Glutamatergic neuron (in vitro differentiated cells): ENCODE data around the gene MRPS27. TPM values are rescaled to one million over a fixed set of nuclear protein-coding genes. Genes with fewer than 3 reads are reported as not detected.

ENCODE experiments used
- DNase-seq: peaks from one replicate; pipeline ENCODE4 v3.0.0; 2022
- H3K27ac Mint-ChIP-seq: one replicate; pipeline ENCODE4 v1.8.0; 2020; ENCODE audit warnings: mild to moderate bottlenecking, mixed read lengths, inconsistent platforms; ENCODE audit not compliant: unreplicated experiment
- H3K27me3 Mint-ChIP-seq: one replicate; pipeline ENCODE4 v1.8.0; 2020; ENCODE audit warnings: mild to moderate bottlenecking, moderate library complexity, mixed read lengths, inconsistent platforms; ENCODE audit not compliant: unreplicated experiment
- H3K36me3 Mint-ChIP-seq: one replicate; pipeline ENCODE4 v1.8.0; 2020; ENCODE audit warnings: mild to moderate bottlenecking, mixed read lengths, inconsistent platforms; ENCODE audit not compliant: unreplicated experiment
- H3K4me1 Mint-ChIP-seq: one replicate; pipeline ENCODE4 v1.8.0; 2020; ENCODE audit warnings: mild to moderate bottlenecking, low read depth, mixed read lengths, inconsistent platforms; ENCODE audit not compliant: unreplicated experiment
- H3K4me3 Mint-ChIP-seq: one replicate; pipeline ENCODE4 v1.8.0; 2020; ENCODE audit warnings: mild to moderate bottlenecking, mixed read lengths, inconsistent platforms; ENCODE audit not compliant: unreplicated experiment
- H3K9me3 Mint-ChIP-seq: one replicate; pipeline ENCODE4 v1.8.0; 2020; ENCODE audit warnings: mild to moderate bottlenecking, moderate library complexity, mixed read lengths, inconsistent platforms; ENCODE audit not compliant: unreplicated experiment
- CTCF ChIP-seq: fragments of 200-600 bp; sonication (generic); IDR thresholded peaks from one replicate; pipeline ENCODE4 v1.5.0; 2021; ENCODE audit not compliant: partially characterized antibody, unreplicated experiment
- total RNA-seq: library from RNA; stranded (reverse); fragmentation: NEBNext Ultra II Directional; extraction: Animal tissue kit (Norgen Biotek cat#: 25700); gene quantifications from one replicate; pipeline ENCODE4 v1.2.1, GENCODE V29; 2021; ENCODE audit not compliant: unreplicated experiment

The MRPS27 gene
- total RNA-seq, 1 donor from 2014 or later, result 30.1 TPM

GRCh38 chr5:72292411-72292810, 27.6 kb downstream of the MRPS27 start:
- no peak for DNase-seq
- Mint-ChIP-seq H3K27ac (no peak overlapping the region), H3K9me3 (peaks cover 6% of the 10 kb centered on the region)

GRCh38 chr5:72291601-72292000, 28.4 kb downstream of the MRPS27 start:
- DNase-seq, result peak; percentile 17
- Mint-ChIP-seq H3K4me1 (peaks cover 52% of the 10 kb centered on the region), H3K36me3 (no peaks in the 10 kb centered on the region), H3K27me3 (no peaks in the 10 kb centered on the region), H3K9me3 (peaks cover 6% of the 10 kb centered on the region), H3K27ac (no peak overlapping the region), H3K4me3 (no peak overlapping the region)
- TF ChIP-seq CTCF, result no peak

More at GRCh38 chr5:72292411-72292810, 27.6 kb downstream of the MRPS27 start:
- peaks cover 58% of the 10 kb centered on the region for H3K4me1 Mint-ChIP-seq
- H3K4me3 Mint-ChIP-seq, result no peak overlapping the region
- H3K27me3 Mint-ChIP-seq, result no peaks in the 10 kb centered on the region
- no peak for TF ChIP-seq CTCF
- no peaks in the 10 kb centered on the region for H3K36me3 Mint-ChIP-seq

GRCh38 chr5:72290356-72291133, 29.5 kb downstream of the MRPS27 start:
- peak overlapping the region; percentile 80 for H3K27ac Mint-ChIP-seq
- no peak overlapping the region for H3K4me3 Mint-ChIP-seq
- TF ChIP-seq CTCF, result no peak
- H3K36me3 Mint-ChIP-seq, result no peaks in the 10 kb centered on the region
- H3K4me1 Mint-ChIP-seq, result peaks cover 47% of the 10 kb centered on the region
- H3K9me3 Mint-ChIP-seq, result peaks cover 2% of the 10 kb centered on the region
- no peaks in the 10 kb centered on the region for H3K27me3 Mint-ChIP-seq
- no peak for DNase-seq

- TF ChIP-seq CTCF, result no peak
- no peaks in the 10 kb centered on the region for H3K36me3 Mint-ChIP-seq
- DNase-seq, result no peak
- peak overlapping the region; percentile 41 for H3K27ac Mint-ChIP-seq
- H3K9me3 Mint-ChIP-seq, result no peaks in the 10 kb centered on the region
- H3K4me3 Mint-ChIP-seq, result no peak overlapping the region
- no peaks in the 10 kb centered on the region for H3K27me3 Mint-ChIP-seq
- H3K4me1 Mint-ChIP-seq, result peaks cover 32% of the 10 kb centered on the region
Observed at GRCh38 chr5:72288924-72289323, 31.1 kb downstream of the MRPS27 start.

- Mint-ChIP-seq H3K4me3 (no peak overlapping the region), H3K27ac (no peak overlapping the region), H3K4me1 (peaks cover 26% of the 10 kb centered on the region), H3K27me3 (no peaks in the 10 kb centered on the region), H3K9me3 (no peaks in the 10 kb centered on the region), H3K36me3 (no peaks in the 10 kb centered on the region)
- no peak for DNase-seq
- no peak for TF ChIP-seq CTCF
Observed at GRCh38 chr5:72286798-72287197, 33.2 kb downstream of the MRPS27 start.
